Endodermal cell (in vitro differentiated cells): ENCODE measurements around the gene FHIP2A. TPM values are rescaled to one million over a fixed set of nuclear protein-coding genes. Genes with fewer than 3 reads are reported as not detected.
A peak's percentile ranks its signal among the peaks of the same experiment; 100 is the strongest.

Source experiments
- DNase-seq: peaks from one replicate; pipeline ENCODE4 v3.0.0-alpha.2; 2017
- H3K27ac ChIP-seq: 2 replicates; pipeline ENCODE4 v1.5.1; 2013; ENCODE audit warnings: mild to moderate bottlenecking, low read depth, low read length, moderate library complexity
- H3K27me3 ChIP-seq: 2 replicates; pipeline ENCODE4 v1.6.1; 2013; ENCODE audit warnings: mild to moderate bottlenecking, low read length, moderate library complexity; ENCODE audit not compliant: insufficient read depth, control insufficient read depth, poor library complexity, severe bottlenecking
- H3K36me3 ChIP-seq: 2 replicates; pipeline ENCODE4 v1.7.0; 2013; ENCODE audit warnings: mild to moderate bottlenecking, low read length, moderate library complexity; ENCODE audit not compliant: control insufficient read depth, insufficient read depth
- H3K4me1 ChIP-seq: one replicate; pipeline ENCODE4 v1.7.0; 2013; ENCODE audit warnings: low read length; ENCODE audit not compliant: control insufficient read depth, insufficient read depth
- H3K4me3 ChIP-seq: 2 replicates; pipeline ENCODE4 v1.5.1; 2013; ENCODE audit warnings: mild to moderate bottlenecking, low read length, moderate library complexity
- H3K9ac ChIP-seq: 2 replicates; pipeline ENCODE4 v1.6.1; 2013; ENCODE audit warnings: mild to moderate bottlenecking, low read length, moderate library complexity; ENCODE audit not compliant: poor library complexity, severe bottlenecking; ENCODE audit errors: extremely low read depth
- H3K9me3 ChIP-seq: 2 replicates; pipeline ENCODE4 v1.6.1; 2013; ENCODE audit warnings: mild to moderate bottlenecking, low read length, moderate library complexity; ENCODE audit not compliant: control insufficient read depth
- H3K27ac Mint-ChIP-seq: 2 replicates; pipeline ENCODE4 v1.8.0; 2020; ENCODE audit warnings: mixed read lengths
- H3K27me3 Mint-ChIP-seq: 2 replicates; pipeline ENCODE4 v1.8.0; 2021; ENCODE audit warnings: mild to moderate bottlenecking, mixed read lengths; ENCODE audit not compliant: insufficient read depth
- H3K36me3 Mint-ChIP-seq: 2 replicates; pipeline ENCODE4 v1.8.0; 2020; ENCODE audit warnings: low read depth, mixed read lengths
- H3K4me1 Mint-ChIP-seq: 2 replicates; pipeline ENCODE4 v1.8.0; 2020; ENCODE audit warnings: mixed read lengths
- H3K4me3 Mint-ChIP-seq: 2 replicates; pipeline ENCODE4 v1.8.0; 2020; ENCODE audit warnings: mild to moderate bottlenecking, moderate library complexity, mixed read lengths
- H3K9me3 Mint-ChIP-seq: 2 replicates; pipeline ENCODE4 v1.8.0; 2020; ENCODE audit warnings: mild to moderate bottlenecking, mixed read lengths
- WGBS, 2 experiments: methylation state at CpG; one replicate each; pipeline versions ENCODE4 v1.1.5 to v1.1.7; 2013; ENCODE audit warnings: missing lambda C conversion rate in 2 of 2, mixed read lengths in 1 of 2; ENCODE audit not compliant: insufficient coverage in 1 of 2, insufficient read length in 1 of 2; 5-methylcytosine and 5-hydroxymethylcytosine counted together
- total RNA-seq, 2 donors: library from RNA; stranded (reverse); fragmentation: NEBNext Ultra II Directional in 1 of 2; extraction: Animal tissue kit (Norgen Biotek cat#: 25700) in 1 of 2; gene quantifications; 2 replicates in 1 of 2; 3 replicates in 1 of 2; pipeline ENCODE4 v1.2.1, GENCODE V29; 2021
- TF ChIP-seq, protein P1 (sequence below): fragments of 200-600 bp; sonication (generic); conservative IDR thresholded peaks from 2 replicates; pipeline ENCODE4 v1.5.0; 2021; ENCODE audit warnings: antibody characterized with exemption, mild to moderate bottlenecking

FHIP2A gene
- total RNA-seq, 2 donors from 2014 or later, result 24.4 to 28.8 TPM

- no peak overlapping the region for H3K27ac Mint-ChIP-seq
- H3K4me3 ChIP-seq, result no peak overlapping the region
- no peak overlapping the region for H3K4me3 Mint-ChIP-seq
- peaks cover 2% of the 10 kb centered on the region for H3K27me3 Mint-ChIP-seq
- no peaks in the 10 kb centered on the region for H3K36me3 ChIP-seq
- DNase-seq, result no peak
- H3K4me1 ChIP-seq, result no peaks in the 10 kb centered on the region
- H3K9me3 Mint-ChIP-seq, result no peaks in the 10 kb centered on the region
- no peaks in the 10 kb centered on the region for H3K9me3 ChIP-seq
- TF ChIP-seq, protein P1, sequence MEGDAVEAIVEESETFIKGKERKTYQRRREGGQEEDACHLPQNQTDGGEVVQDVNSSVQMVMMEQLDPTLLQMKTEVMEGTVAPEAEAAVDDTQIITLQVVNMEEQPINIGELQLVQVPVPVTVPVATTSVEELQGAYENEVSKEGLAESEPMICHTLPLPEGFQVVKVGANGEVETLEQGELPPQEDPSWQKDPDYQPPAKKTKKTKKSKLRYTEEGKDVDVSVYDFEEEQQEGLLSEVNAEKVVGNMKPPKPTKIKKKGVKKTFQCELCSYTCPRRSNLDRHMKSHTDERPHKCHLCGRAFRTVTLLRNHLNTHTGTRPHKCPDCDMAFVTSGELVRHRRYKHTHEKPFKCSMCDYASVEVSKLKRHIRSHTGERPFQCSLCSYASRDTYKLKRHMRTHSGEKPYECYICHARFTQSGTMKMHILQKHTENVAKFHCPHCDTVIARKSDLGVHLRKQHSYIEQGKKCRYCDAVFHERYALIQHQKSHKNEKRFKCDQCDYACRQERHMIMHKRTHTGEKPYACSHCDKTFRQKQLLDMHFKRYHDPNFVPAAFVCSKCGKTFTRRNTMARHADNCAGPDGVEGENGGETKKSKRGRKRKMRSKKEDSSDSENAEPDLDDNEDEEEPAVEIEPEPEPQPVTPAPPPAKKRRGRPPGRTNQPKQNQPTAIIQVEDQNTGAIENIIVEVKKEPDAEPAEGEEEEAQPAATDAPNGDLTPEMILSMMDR, result peak; percentile 53
- 90 to 93% methylated on average over 7 of the region's 7 CpGs for WGBS, 2 experiments
- H3K36me3 Mint-ChIP-seq, result no peaks in the 10 kb centered on the region
- no peak overlapping the region for H3K9ac ChIP-seq
- H3K27me3 ChIP-seq, result no peaks in the 10 kb centered on the region
- H3K27ac ChIP-seq, result no peak overlapping the region
- H3K4me1 Mint-ChIP-seq, result peaks cover under 1% of the 10 kb centered on the region
Measured at GRCh38 chr10:114816308-114816707, 5.3 kb upstream of the FHIP2A start.

- H3K9me3 Mint-ChIP-seq, result no peaks in the 10 kb centered on the region
- H3K36me3 Mint-ChIP-seq, result peaks cover 2% of the 10 kb centered on the region
- Histone ChIP-seq H3K4me3 (no peak overlapping the region), H3K27ac (no peak overlapping the region), H3K9ac (no peak overlapping the region), H3K9me3 (no peaks in the 10 kb centered on the region), H3K36me3 (no peaks in the 10 kb centered on the region), H3K4me1 (no peaks in the 10 kb centered on the region), H3K27me3 (no peaks in the 10 kb centered on the region)
- DNase-seq, result no peak
- peaks cover 3% of the 10 kb centered on the region for H3K4me1 Mint-ChIP-seq
- H3K27me3 Mint-ChIP-seq, result peaks cover 2% of the 10 kb centered on the region
- TF ChIP-seq, protein P1, result no peak
- H3K27ac Mint-ChIP-seq, result no peak overlapping the region
- no peak overlapping the region for H3K4me3 Mint-ChIP-seq
- 100% methylated on average over 1 of the region's 1 CpG; no CpG with 5 or more reads in 1 of the 2 experiments for WGBS, 2 experiments
Measured at GRCh38 chr10:114819322-114819721, 2.3 kb upstream of the FHIP2A start.

DNA sequence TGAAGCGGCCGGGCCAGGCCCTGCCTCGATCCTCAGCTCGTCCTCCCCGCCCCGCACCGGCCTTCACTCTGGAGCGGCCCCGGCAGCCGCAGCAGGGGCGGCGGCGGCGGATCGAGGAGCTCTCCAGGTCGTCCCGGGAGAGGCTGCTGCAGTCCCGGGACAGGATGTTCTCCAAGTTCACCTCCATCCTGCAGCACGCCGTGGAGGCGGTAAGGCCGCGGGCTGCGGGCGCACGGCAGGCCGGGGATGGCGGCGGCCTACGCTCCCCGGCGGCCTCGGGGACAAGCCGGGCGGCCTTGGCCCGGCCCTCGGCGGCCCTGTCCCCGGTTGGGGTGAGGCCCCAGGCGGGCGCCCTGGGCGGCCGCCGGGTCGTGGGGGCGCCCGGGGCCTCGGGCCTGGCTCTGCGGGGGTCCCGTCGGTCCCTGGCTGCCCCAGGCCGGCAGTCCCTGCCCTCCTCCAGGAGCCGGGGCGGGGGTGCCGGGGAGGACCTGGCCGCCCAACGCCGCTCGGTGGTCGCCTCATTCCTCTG, 399 bp downstream of the FHIP2A start:
- DNase-seq, result no peak
- Histone ChIP-seq H3K36me3 (no peaks in the 10 kb centered on the region), H3K27ac (peak overlapping the region; percentile 79), H3K9ac (peak overlapping the region; percentile 52), H3K9me3 (no peaks in the 10 kb centered on the region), H3K27me3 (no peaks in the 10 kb centered on the region), H3K4me1 (no peaks in the 10 kb centered on the region), H3K4me3 (peak overlapping the region; percentile 85)
- peaks cover 5% of the 10 kb centered on the region for H3K36me3 Mint-ChIP-seq
- H3K27me3 Mint-ChIP-seq, result peaks cover 2% of the 10 kb centered on the region
- peak overlapping the region; percentile 93 for H3K4me3 Mint-ChIP-seq
- TF ChIP-seq, protein P1, result no peak
- 0% methylated on average over 8 to 60 of the region's 60 CpGs for WGBS, 2 experiments
- no peaks in the 10 kb centered on the region for H3K9me3 Mint-ChIP-seq
- peaks cover 3% of the 10 kb centered on the region for H3K4me1 Mint-ChIP-seq
- peak overlapping the region; percentile 95 for H3K27ac Mint-ChIP-seq
